AML-193 (cell line): ENCODE results near the gene TNIP3.
"Not testable (repeated sequence)": the region's sequence is repeated elsewhere in the genome, so short reads cannot be mapped to it uniquely, and the experiment has no call there.

Experiments
- DNase-seq, 2 experiments: peaks; one replicate each; lab custom pipeline; 2025; lab: John Stamatoyannopoulos, UW

Gene TNIP3

DNA sequence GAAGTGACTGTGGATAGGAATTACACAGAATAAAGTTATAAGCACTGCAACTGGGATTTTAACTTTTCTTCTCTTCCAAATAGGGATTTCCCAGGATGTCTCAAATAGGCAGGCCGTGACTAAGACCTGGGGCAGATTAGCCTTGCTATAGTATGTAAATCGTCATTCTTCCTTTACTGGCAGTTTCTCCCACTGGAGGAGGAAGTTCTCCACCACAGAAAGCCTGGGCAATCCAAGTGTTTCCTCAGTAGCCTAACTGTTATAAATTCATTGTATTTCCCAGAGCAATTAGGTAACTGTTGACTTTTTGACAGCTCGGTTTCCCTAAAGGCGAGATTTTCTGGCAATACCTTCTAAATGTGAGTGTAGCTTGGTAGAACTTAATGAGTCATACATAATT lies at the start of gene TNIP3:
TNIP3 (minus strand) TSS at position 31 of the 400 bp plus-strand sequence. CDS start 196 bp downstream, outside the sequence.
- no peak for DNase-seq

- DNase-seq = no peak
Measured at GRCh38 chr4:121212806-121213205, 48.7 kb upstream of the TNIP3 start.

DNA sequence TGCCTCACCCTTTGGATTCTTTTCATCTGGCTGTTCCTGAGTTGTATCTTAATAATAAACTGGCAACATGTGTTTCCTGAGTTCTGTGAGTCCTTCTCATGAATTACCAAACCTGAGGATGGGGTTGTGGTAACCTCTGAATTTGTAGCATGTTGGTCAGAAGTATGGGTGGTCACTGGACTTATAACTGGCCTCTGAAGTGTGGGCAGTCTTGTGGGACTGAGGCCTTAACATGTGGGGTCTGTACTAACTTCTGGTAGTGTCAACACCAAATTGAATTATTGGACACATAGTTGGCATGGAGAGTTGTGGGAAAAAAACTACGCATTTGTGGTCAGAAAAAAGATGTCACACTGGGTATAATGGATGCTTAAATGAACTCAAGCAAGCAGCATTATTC lies 45.0 kb upstream of the TNIP3 start:
- no peak for DNase-seq

DNA sequence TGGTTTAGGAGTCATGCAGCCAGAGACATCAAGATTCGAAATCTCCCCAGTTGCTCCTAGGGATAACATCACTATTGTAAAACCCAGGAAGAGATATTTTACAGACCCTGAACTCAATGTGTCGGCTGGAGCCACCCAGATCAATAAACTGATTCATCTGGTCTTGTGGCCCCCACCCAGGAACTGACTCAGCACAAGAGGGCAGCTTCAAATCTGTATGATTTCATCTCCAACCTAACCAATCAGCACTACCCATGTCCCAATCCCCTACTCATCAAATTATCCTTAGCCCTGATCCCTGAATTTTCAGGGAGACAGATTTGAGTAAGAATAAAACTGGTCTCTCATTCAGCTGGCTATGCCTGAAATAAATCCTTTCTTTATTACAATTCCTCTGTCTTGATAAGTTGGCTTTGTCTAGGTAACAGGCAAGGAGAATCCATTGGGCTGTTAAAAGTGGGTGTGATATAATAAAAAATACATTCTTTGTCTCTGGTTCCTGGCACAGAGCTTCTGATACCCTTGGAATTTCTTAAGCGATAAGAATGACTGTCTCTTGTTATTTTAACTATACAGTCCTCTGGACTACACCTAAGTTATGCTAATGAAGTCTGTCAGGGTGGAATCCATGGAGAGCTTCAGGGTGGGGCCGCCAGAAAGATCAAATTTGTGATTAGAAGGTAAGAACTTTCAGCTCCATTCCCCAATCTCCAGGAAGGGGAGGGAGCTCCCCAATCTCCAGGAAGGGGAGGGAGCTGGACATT lies 44.3 kb upstream of the TNIP3 start:
- DNase-seq = no peak

GRCh38 chr4:121205777-121206176 lies 41.7 kb upstream of the TNIP3 start:
- DNase-seq = not testable (repeated sequence)

DNA sequence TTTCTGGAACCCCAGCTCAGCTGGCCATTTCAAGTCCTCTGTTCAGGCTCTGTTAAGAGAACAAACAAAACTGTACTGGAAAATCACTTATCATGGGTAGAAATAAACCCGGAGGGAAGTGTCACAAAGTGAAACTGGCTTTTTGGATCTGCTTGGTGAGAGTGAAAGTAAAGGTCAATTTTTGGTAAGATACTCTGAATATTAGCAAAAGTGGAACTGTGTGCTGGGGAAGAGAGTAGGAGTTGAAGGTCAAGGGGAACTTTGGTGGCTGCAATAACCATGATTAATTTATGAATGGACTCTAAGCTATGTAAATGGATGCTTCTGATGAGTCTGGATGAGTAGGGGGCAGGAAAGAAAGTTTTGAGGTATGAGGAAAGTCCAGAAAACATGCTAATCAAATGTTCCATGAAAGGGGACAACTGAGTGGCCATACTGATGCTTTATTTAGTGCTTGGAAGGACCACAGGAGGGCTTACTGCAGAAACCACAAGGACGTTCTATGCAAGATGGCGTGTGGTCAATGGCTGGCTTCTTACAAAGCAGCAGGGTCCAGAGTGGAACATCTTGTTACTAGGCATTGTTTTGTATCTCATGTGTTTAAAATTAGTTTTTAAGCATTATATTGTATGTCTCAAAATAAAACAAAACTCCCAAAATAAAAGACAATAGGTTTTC lies 36.8 kb upstream of the TNIP3 start:
- DNase-seq = no peak

- peak in 1 of 2 experiments; percentile 0 for DNase-seq
Measured at GRCh38 chr4:121199742-121200561, 35.8 kb upstream of the TNIP3 start.

GRCh38 chr4:121198251-121198650 lies 34.1 kb upstream of the TNIP3 start:
- DNase-seq = no peak

GRCh38 chr4:121195649-121196048 lies 31.5 kb upstream of the TNIP3 start:
- no peak for DNase-seq

GRCh38 chr4:121192480-121192879 lies 28.4 kb upstream of the TNIP3 start:
- DNase-seq = peak in 1 of 2 experiments; percentile 28

DNA sequence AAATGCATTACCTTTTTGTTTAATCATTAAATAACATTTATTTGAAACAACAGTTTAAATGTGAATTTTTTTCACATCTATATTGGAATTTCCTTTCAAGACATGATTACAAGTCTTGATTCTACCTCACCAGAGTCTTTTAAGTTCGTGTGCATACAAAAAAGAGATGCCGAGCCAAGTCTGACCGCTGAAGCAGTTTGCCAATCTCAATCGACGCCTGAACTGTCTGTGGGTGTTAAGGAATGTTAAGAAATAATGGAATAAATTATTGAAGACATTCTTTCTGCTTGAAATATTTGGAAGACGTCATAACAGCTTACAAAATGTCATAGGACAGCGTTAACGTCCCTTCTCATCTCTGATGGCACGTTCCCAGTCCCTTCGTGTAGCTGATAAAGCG lies 27.9 kb upstream of the TNIP3 start:
- no peak for DNase-seq

DNA sequence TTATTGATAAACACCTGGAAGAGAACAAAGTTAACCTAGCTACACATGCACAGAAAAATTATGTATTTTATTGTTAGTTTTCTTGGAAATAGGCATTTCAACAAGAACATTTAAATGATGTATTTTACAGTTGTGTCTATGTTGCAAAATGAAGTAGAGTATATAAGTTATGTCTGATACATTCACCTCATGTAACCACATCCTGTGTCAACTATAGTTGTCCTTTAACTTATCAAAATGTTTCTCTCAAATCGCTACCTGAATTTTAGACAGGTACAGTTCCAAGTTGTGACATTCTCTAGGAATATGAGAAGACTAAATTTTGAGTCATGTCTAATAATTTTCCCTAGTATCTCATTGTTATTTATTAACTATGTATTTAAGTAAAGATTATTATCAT lies 27.2 kb upstream of the TNIP3 start:
- DNase-seq = no peak

GRCh38 chr4:121190389-121190788 lies 26.3 kb upstream of the TNIP3 start:
- DNase-seq = no peak

- no peak for DNase-seq
Measured at GRCh38 chr4:121189326-121190215, 25.4 kb upstream of the TNIP3 start.

- DNase-seq = no peak
Measured at GRCh38 chr4:121187206-121187605, 23.1 kb upstream of the TNIP3 start.

DNA sequence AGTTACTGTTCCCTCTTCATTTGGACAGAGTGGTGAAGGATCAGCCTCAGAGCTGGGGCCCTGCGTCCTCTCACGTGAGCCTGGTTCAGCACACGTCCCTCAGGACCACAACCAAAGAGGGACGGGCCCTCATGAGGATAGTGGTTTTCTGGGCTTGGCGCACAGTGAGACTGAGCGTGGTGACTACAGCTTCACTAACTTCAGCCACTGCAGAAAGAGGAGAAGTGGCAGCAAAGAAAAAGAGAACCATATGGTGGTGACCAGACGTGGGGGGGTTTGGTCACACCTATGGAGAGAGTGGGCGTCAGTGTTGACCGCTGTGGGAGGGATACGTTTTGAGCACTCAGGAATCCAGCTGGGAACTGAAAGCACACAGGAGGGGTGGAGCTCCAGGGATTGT lies 21.8 kb upstream of the TNIP3 start:
- no peak for DNase-seq

DNA sequence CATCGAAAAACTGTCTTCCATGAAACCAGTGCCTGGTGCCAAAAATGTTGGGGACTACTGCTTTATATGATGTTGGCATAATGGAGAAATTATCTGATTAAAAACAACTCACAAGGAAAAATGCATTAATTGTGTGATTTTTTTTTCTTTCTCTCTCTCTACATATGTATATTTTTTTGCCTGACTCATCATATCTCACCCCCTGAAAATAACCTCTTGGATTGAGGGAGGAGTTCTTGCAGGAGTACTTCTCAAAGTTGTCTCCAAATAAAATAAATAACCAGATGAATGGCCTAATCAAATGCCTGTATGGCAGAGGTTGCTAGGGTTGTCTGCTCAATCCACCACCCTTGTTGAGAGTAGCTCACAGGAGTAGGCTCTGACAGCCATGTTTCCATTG lies 19.9 kb upstream of the TNIP3 start:
- no peak for DNase-seq

DNA sequence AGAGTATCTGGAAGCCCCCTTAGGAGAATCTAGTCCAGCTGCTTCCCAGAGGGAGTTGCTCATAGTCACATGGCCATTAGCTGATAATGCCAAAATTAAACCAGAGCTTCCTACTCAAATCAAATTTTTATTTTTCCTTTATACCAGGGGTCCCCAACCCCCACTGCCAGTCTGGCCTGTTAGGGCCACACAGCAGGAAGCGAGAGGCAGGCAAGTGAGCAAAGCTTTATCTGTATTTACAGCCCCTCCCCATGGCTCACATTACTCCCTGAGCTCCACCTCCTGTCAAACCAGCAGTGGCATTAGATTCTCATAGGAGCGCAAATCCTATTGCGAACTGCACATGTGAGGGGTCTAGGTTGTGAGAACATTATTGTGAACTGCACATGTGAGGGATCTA lies 19.2 kb upstream of the TNIP3 start:
- DNase-seq = no peak

- DNase-seq = peak; percentile 31 to 33
Measured at GRCh38 chr4:121182296-121182695, 18.2 kb upstream of the TNIP3 start.

DNA sequence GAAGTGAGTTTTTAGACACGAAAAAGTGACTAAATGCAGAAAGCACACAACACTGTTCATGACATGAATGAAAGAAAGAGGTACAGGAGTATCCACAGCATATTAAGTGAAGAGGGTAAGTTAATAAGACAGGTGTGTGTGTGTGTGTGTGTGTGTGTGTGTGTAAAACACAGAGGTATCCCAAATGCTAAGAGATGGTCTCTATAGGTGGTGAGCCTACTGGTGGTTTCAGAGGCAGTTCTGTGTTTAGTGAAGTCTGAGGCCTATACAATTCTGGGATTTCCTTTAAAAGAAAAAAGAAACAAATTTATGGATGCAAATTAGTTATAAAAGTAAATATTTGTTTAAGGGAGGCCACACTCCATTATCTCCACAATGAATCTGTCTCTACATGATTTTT lies 17.4 kb upstream of the TNIP3 start:
- DNase-seq = no peak

DNA sequence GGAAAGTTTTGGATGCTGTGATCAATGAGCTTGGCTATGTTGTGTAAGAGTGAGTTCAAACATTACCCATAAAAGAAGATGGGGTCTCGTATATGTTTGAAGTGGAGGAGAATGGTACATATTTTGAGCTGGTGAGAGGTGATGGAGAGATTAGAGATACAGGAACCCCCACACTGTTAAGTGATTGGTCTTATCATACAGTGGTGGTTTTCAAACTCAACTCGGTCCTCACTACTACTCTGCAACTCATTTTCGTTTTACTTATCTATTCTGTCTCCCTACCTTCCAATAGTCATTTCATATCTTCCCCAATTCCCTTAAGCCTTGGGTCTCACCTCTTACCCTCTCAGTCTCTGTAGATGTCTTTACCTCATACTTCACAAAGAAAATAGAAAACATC lies 16.4 kb upstream of the TNIP3 start:
- no peak for DNase-seq
